Endothelial cell of umbilical vein (primary cell): ENCODE measurements around the gene CTIF. TPM values are rescaled to one million over a fixed set of nuclear protein-coding genes. Genes with fewer than 3 reads are reported as not detected.

Source experiments
- BruUV-seq: library from RNA; stranded (reverse); fragments of 400-500 nt; replicated peaks from 2 replicates; lab custom pipeline; 2021; lab: Mats Ljungman, UMichigan
- CTCF ChIA-PET: fragments of 300-600, 350-600 bp; sonication (Branson Sonifier 250); formaldehyde crosslinking; loops from one replicate; lab custom pipeline; 2021; ENCODE audit warnings: antibody characterized with exemption, inconsistent platforms; lab: Charles Lee
- POLR2A ChIA-PET: fragments of 300-600, 350-600 bp; sonication (Branson Sonifier 250); formaldehyde crosslinking; loops from one replicate; lab custom pipeline; 2021; ENCODE audit warnings: antibody characterized with exemption, inconsistent platforms; lab: Charles Lee
- DNase-seq: peaks from one replicate; pipeline ENCODE4 v3.0.0-alpha.2; 2011; ENCODE audit warnings: low read depth, low spot score
- FAIRE-seq: peaks from 2 replicates; lab custom pipeline; 2011; peaks lifted over from hg19 to GRCh38; lab: Jason Lieb, UNC
- H2AFZ ChIP-seq: 2 replicates; pipeline ENCODE4 v1.6.0; 2012; ENCODE audit warnings: low read depth, low read length, control low read depth, inconsistent platforms
- H3K27ac ChIP-seq: 2 replicates; pipeline ENCODE4 v1.5.1; 2011; ENCODE audit warnings: low read depth, mild to moderate bottlenecking, control low read depth, low read length, moderate library complexity; ENCODE audit not compliant: insufficient read depth
- H3K27me3 ChIP-seq, 2 experiments: 2 replicates each; pipeline versions ENCODE4 v1.6.0 to v1.6.1; 2011; ENCODE audit warnings: low read length in 2 of 2, mixed read lengths in 1 of 2; ENCODE audit not compliant: control insufficient read depth in 2 of 2, insufficient read depth in 2 of 2
- H3K36me3 ChIP-seq, 2 experiments: 2 replicates in 1 of 2; 3 replicates in 1 of 2; pipeline ENCODE4 v1.5.1; 2011; ENCODE audit warnings: low read length in 2 of 2, mild to moderate bottlenecking in 1 of 2, moderate library complexity in 1 of 2; ENCODE audit not compliant: control insufficient read depth in 2 of 2, insufficient read depth in 2 of 2; ENCODE audit errors: extremely low read depth in 1 of 2
- H3K4me1 ChIP-seq: 3 replicates; pipeline ENCODE4 v1.5.1; 2011; ENCODE audit warnings: mild to moderate bottlenecking, low read length; ENCODE audit not compliant: control insufficient read depth, insufficient read depth; ENCODE audit errors: extremely low read depth
- H3K4me2 ChIP-seq: 2 replicates; pipeline ENCODE4 v1.6.1; 2011; ENCODE audit warnings: low read length, control low read depth, mixed read lengths; ENCODE audit not compliant: insufficient read depth
- H3K4me3 ChIP-seq, 3 experiments: fragments of 200-600 bp in 1 of 3; sonication (generic), shearing (Covaris generic) in 1 of 3; replicated peaks in 1 of 3; 2 replicates each; pipeline ENCODE4 v1.5.1; 2011 to 2016; ENCODE audit warnings: control low read depth in 3 of 3, low read length in 3 of 3, mild to moderate bottlenecking in 2 of 3, inconsistent platforms in 1 of 3, low read depth in 1 of 3, moderate library complexity in 1 of 3; ENCODE audit not compliant: insufficient read depth in 1 of 3
- H3K79me2 ChIP-seq: 2 replicates; pipeline ENCODE4 v1.6.0; 2012; ENCODE audit warnings: low read length, inconsistent platforms; ENCODE audit not compliant: control insufficient read depth, insufficient read depth
- H3K9ac ChIP-seq: replicated peaks from 2 replicates; pipeline ENCODE3; 2011; ENCODE audit warnings: low read length, control low read depth; ENCODE audit not compliant: insufficient read depth; ENCODE audit errors: extremely low read depth
- H3K9me1 ChIP-seq: replicated peaks from 3 replicates; pipeline ENCODE4 v1.6.0; 2011; ENCODE audit warnings: mild to moderate bottlenecking, low read length; ENCODE audit not compliant: control insufficient read depth, insufficient read depth; ENCODE audit errors: extremely low read depth
- H3K9me3 ChIP-seq: replicated peaks from 2 replicates; pipeline ENCODE4 v1.5.1; 2012; ENCODE audit warnings: low read length, inconsistent platforms; ENCODE audit not compliant: control insufficient read depth, insufficient read depth
- H4K20me1 ChIP-seq: replicated peaks from 2 replicates; pipeline ENCODE3; 2011; ENCODE audit warnings: mild to moderate bottlenecking, low read length; ENCODE audit not compliant: control insufficient read depth, insufficient read depth; ENCODE audit errors: extremely low read depth
- CTCF ChIP-seq, 2 donors: IDR thresholded peaks; 1 replicate in 1 of 2; 2 replicates in 1 of 2; pipeline ENCODE4 v1.5.1; 2011; ENCODE audit warnings: low read length in 2 of 2, mild to moderate bottlenecking in 2 of 2, moderate library complexity in 2 of 2, control low read depth in 1 of 2, inconsistent platforms in 1 of 2, low read depth in 1 of 2; ENCODE audit not compliant: insufficient read depth in 1 of 2; ENCODE audit errors: extremely low read depth in 1 of 2
- FOS ChIP-seq: IDR thresholded peaks from 2 replicates; pipeline ENCODE4 v1.6.1; 2011; ENCODE audit warnings: mild to moderate bottlenecking, low read length, moderate library complexity, borderline replicate concordance; ENCODE audit not compliant: insufficient read depth
- JUN ChIP-seq: IDR thresholded peaks from 2 replicates; pipeline ENCODE4 v1.6.1; 2011; ENCODE audit warnings: borderline replicate concordance, low read depth; ENCODE audit not compliant: insufficient read length, insufficient read depth
- MAX ChIP-seq: IDR thresholded peaks from 2 replicates; pipeline ENCODE4 v1.6.1; 2011; ENCODE audit not compliant: insufficient read depth, insufficient read length
- MYC ChIP-seq: IDR thresholded peaks from one replicate; pipeline ENCODE4 v1.6.1; 2011; ENCODE audit warnings: mild to moderate bottlenecking, low read depth, low read length
- POLR2A ChIP-seq: IDR thresholded peaks from 2 replicates; pipeline ENCODE4 v1.6.1; 2012; ENCODE audit warnings: low read depth, mild to moderate bottlenecking, control low read depth, low read length
- dilution Hi-C: fragments of 300-500 bp; cut with MboI; formaldehyde crosslinking; loops from one replicate; pipeline ENCODE4 v1.15.0; 2019; ENCODE audit warnings: low sequenced_read_pairs; ENCODE audit not compliant: extremely low pct_ligation_motif_present
- intact Hi-C: fragments of 100-400 bp; cut with micrococcal nuclease; formaldehyde crosslinking; loops from one replicate; pipeline ENCODE4 v1.10.0; 2022
- polyA plus RNA-seq, 4 experiments: library from polyadenylated mRNA; depleted of rRNA in 3 of 4; stranded (reverse) in 3 of 4; unstranded in 1 of 4; fragments of >200 nt; gene quantifications; 2 replicates each; pipeline versions ENCODE4 v1.2.1 to v1.2.3, GENCODE V29; 2011 to 2012; ENCODE audit warnings: missing spikeins in 1 of 4
- total RNA-seq: library from RNA; stranded (reverse); gene quantifications from 2 replicates; pipeline ENCODE4 v1.2.3, GENCODE V29; 2021

CTIF gene
- total and polyA plus RNA-seq, 2 donors (not counting 3 experiments of a cell fraction or from before 2014, with no cell fraction given), result 20.9 to 57.7 TPM

GRCh38 chr18:48821845-48822244 is 283.0 kb downstream of the CTIF start:
- H3K9me1 ChIP-seq, result no peaks in the 10 kb centered on the region
- no peak for FAIRE-seq
- H3K79me2 ChIP-seq, result no peaks in the 10 kb centered on the region
- H4K20me1 ChIP-seq, result no peaks in the 10 kb centered on the region
- no peak overlapping the region for H3K9ac ChIP-seq
- dilution Hi-C loops, result no loop called here
- peaks cover 0 to 3% of the 10 kb centered on the region in 2 experiments for H3K36me3 ChIP-seq
- no peak overlapping the region for H3K27ac ChIP-seq
- no peak overlapping the region for H3K4me3 ChIP-seq
- ChIA-PET CTCF (no interaction called here), POLR2A (no interaction called here)
- intact Hi-C loops, result no loop called here
- H3K9me3 ChIP-seq, result no peaks in the 10 kb centered on the region
- H3K27me3 ChIP-seq, result no peaks in the 10 kb centered on the region
- no TSS peak for BruUV-seq
- H2AFZ ChIP-seq, result no peak overlapping the region
- DNase-seq, result no peak
- H3K4me2 ChIP-seq, result no peak overlapping the region
- H3K4me1 ChIP-seq, result peaks cover 13% of the 10 kb centered on the region
- no peak for TF ChIP-seq POLR2A
- no peak for TF ChIP-seq FOS
- TF ChIP-seq CTCF (IDR thresholded peaks at IDR 0.05; ENCODE audit: extremely low read depth in 1 of 2, insufficient read depth in 1 of 2, low read depth in 1 of 2, low read length in 2 of 2), result no peak
- no peak for TF ChIP-seq MYC
- no peak for TF ChIP-seq JUN
- no peak for TF ChIP-seq MAX
